Right renal pelvis (tissue), 4 donors: ENCODE results near the gene NAV3. TPM values are rescaled to one million over a fixed set of nuclear protein-coding genes. Genes with fewer than 3 reads are reported as not detected.

ENCODE experiments used
- DNase-seq, 4 donors: peaks; one replicate each; pipeline ENCODE4 v3.0.0-alpha.2; 2013; ENCODE audit warnings: low read depth in 4 of 4, low spot score in 3 of 4, missing footprints in 1 of 4
- polyA plus RNA-seq, 4 donors: library from polyadenylated mRNA; unstranded; fragments of 120-200 nt; gene quantifications; one replicate each; pipeline ENCODE4 v1.2.1, GENCODE V29; 2013; ENCODE audit not compliant: insufficient read length in 4 of 4

Gene NAV3
- polyA plus RNA-seq, 4 donors = 9.1 to 11.3 (median 10.3) TPM

DNA sequence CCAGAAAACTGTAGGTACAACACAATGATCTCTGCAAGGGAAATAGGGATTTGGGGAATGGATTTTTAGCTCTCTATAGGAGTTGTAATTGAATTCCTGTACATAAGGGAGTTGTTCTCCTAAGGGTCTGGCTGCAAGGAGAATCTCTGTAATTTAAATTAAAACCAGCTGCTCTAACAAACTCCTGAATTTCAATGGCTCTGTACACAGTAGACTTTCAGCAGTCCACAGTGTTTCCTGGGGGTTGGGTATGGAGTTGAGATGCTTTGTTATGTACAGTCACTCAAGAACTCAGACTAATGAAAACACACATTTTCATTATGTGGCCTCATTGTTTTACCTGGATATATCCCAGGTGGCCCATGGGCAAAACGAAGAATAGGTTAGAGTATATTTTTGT, 93.2 kb downstream of the NAV3 start:
- no peak for DNase-seq

DNA sequence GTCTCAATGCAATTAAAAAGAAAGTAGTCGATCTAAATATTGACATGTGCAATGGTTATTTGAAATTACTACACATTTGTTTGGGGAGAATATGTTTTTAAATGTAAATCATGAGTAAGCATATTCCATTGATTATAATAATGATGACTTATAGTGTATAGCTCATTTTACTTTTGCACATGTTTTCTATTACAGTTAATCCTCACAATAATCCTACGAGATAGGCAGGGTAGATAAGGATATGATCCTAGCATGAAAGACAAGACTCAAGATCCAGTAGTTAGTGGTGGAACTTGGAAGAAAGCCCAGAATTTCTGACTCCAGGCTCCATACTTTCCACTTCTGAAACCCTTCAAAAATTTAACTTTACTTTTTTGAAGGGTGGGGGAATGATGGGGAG, 94.0 kb downstream of the NAV3 start:
- DNase-seq = no peak

DNA sequence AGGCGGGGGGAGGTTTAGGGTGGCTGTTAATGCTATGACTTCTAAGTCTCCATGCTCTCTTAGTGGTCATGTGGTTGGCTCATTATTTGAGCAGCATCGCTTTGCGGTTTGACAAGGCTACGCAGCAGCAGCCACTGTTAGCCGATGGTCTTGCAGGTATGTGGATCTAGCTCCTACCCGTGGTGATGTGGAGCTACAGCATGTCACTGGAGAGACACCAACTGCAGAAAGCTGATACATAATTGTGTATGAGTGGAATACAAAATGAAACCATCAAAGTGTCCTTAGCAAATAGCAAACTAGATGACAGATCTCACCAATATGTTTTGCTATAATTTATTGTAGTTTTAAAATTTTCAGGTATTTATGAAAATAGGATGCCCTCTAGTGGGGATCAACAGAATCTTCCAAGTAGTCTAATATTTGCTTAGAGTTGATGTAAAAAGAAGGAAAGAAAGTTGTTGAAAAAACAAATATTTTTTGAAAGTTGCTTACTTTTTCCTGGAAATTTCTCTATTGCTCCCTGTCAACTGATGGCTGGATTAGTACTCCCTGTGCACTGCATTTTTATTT, 94.9 kb downstream of the NAV3 start:
- DNase-seq = peak; percentile 52 to 70 (median 62)

DNA sequence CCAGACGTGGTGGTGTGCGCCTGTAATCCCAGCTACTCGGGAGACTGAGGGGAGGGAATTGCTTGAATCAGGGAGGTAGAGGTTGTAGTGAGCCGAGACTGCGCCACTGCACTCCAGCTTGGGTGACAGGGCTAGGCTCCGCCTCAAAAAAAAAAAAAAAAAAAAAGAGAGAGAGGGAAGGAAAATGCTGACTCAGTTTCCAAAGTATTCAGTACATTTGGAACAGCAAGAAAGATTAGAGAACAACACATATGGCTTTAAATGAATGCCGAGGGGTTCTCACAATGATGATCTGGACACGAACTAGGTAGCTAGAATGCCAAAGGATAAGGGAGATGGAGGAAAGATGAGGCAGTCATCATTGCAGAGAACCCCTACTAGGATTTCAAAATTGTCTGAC, 97.4 kb downstream of the NAV3 start:
- DNase-seq = no peak

DNA sequence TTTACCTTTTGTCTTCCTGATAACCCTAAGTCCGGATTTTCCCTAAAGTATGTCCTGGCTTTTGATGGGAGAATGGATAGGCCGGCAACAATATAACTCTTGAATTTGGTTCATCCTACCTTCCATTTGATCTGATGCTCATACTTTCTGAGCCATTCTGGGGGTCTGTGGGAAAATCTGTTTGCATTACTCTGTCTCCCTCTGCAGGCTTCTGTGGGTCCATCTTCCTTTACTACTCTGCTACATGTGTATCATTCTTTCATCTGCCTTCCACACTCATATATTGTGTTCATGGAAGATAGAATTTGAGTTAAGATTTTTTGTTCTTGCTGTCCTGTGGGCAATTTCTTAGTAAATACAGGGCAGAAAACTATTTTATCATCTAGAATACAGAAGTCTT, 101.5 kb downstream of the NAV3 start:
- DNase-seq = no peak

DNA sequence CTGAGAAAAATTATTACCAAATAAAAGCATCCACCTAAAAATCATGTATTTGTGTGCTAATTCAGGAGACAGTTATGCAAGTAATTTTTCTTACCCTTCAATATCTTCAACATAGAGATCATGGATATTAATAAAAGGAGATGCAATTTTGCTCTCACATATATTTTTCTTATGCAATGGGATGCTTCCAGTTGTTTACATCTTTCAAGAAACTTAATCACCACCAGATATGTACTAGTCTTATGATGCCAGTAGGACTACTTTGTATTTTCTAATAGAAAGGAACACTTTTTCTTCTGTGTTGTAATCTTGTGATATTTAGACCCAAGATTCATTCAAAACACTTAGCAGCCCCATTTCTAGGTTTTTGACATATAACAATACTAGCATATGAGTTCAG, 107.6 kb downstream of the NAV3 start:
- no peak for DNase-seq

DNA sequence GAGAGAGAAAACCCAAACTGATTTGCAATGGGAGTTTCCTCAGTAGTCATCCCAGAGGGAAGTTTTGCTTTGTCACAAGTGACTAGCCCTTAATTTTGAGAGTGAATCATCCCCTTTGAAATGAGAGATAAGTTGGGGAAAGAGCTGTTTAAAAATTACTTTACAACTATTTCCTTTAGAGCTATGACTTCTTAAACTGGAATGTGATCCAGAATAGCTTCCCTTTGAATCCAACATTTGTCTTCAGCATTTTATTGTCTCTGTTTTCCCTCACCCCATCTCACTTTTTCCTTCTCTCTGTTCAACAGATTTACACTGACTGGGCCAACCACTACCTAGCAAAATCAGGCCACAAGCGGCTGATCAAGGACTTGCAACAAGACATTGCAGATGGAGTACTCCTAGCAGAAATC, 109.3 kb downstream of the NAV3 start:
- DNase-seq = no peak

DNA sequence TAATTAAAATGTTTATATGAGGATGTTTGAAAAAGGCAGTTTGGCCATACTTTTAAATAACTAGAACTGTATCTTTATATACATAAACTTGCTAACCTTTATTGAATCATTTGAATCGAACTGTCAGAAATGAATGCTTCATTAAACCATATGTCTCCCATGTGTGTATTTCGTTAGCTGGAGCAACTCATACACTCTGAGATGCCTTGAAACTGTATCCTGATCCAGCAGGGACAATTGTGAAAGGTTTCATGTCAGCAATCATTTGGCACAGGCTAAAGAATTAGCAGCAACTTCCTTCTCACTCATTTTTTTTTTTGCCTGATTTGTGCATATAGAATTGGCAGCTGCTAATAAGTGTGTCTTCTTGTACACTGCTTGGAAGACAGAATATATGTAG, 109.9 kb downstream of the NAV3 start:
- DNase-seq = no peak

DNA sequence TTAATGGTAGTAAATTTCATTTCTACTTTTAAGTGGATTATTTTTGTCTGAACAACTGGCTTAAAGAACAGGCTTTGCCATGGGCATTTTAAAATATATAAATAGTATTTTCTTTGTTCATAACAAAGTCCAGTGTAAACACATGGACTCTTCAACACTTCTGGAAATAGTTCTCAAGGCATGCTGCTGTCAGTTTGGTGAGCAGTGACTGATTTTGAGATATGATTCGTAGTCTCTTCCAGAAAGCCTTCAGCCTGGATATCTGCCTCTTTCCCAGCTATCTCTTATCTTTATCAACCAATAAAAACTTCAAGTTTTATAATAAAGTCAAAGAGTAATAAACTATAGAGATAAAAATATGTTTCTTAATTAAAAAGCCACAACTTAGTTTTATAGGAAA, 110.7 kb downstream of the NAV3 start:
- no peak for DNase-seq

DNA sequence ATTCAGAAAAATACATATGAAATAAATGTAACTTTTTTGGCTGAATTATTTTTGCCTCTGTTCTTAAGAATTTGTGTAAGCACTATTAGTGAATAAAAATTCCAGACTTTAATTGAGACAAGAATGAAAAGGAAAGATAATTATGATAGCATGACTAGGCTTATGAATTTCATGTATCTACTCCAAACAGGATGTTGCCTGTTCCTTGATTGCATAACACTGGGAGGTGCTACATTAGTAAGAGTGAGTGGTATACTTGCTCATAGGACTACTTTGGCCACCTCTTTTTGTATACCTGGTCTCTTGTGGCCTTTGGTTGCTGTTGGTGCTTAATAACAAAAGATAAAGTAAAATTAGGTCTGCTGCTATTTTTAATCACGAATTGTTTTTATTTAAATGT, 112.8 kb downstream of the NAV3 start:
- no peak for DNase-seq

DNA sequence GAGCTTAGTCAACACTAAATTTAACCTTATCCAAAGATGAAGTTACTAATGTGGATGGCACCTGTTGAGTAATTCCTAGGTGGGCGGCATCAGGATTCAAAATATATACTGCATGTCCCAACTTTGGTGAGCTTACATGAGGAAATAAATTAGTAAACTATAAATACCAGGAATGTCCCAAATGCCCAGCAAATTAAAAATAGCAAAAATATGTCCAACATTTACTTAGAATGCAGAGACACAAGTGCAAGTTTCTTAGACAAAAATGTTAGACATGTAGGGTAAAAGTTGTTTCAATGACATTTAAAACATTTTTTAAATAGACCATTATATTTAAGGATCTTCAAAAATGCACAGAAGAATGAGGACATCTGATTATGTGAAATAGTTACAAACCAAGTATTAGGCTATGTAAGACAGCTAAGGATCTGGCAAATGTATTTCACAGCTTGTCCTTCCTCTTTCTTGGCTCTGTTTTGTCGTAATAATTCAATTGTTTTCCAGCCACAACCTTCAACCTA, 115.9 kb downstream of the NAV3 start:
- no peak for DNase-seq

DNA sequence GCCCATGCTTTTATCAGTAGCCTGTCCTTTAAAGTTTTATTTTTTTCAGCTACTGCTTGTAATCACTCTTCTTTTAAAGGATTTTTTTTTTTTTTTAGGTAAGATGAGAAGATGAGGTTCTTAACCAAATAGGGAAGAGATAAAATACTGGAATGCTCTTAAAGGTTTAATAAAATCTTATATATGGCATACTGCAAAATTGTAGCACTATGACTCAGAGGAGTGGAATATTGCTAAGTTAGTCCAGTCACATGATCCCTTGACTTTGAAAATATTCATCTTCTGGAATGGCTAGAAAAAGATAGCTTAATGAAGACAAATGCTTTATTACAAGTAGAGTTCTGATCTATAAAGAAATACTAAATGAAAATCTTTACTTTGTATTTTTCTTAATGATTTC, 116.6 kb downstream of the NAV3 start:
- DNase-seq = no peak

DNA sequence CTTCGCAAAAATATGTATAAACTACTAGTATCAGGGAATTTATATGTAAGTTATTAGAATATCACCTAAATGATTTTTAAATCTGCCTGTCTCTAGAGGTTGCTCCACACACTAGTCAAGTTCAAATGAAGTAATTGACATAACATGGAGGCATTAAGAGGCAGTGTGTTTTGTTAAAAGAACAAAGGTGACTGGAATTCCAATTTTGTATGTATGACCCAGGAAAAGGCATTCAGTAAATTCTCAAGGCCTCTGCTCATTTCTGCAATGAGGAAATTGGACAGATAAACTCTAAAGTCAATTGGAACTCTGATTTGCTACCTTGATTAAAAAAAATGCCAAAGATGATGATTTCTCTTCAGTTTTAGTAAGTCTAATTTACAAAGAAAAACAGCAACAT, 117.1 kb downstream of the NAV3 start:
- no peak for DNase-seq

DNA sequence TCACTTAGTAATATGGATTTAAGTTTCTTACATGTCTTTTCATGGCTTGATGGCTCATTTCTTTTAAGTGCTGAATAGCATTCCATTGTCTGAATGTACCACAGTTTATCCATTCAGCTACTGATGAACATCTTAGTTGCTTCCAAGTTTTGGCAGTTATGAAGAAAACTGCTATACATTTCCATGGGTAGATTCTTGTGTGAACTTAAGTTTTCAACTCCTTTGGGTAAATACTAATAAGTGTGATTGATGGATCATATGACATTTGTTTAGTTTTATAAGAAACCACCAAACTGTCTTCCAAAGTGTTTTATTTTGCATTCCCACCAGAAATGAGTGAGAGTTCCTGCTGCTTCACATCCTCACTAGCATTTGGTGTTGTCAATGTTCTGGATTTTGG, 119.2 kb downstream of the NAV3 start:
- DNase-seq = no peak

DNA sequence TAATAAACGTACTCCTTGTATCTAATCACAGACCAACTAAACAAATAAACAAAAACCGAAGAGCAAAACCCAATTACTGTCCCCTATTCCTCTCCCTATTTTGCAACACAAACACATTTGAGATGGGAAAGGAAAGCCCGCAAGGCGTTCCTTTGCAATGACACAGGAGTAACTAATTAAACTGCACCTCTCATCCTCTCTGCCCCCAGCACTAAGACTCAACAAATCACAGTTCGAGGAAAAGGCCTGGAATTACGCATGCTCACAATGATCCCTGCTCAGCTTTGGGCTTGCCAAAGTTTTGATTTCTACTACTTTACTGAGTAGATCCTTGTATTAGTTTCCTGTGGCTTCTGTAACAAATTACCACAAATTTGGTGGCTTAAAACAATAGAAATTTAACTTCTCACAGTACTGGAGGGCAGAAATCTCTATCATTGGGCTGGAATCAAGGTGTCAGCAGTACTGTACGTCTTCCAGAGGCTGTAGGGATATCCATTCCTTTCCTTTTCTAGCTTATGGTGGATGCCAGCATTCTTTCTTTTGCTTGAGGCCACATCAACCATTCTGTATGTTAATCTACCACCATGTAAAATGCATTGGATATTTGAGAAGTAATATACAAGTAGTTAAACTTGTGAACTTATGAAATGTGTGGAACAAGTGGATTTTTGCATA, 123.0 kb downstream of the NAV3 start:
- no peak for DNase-seq

DNA sequence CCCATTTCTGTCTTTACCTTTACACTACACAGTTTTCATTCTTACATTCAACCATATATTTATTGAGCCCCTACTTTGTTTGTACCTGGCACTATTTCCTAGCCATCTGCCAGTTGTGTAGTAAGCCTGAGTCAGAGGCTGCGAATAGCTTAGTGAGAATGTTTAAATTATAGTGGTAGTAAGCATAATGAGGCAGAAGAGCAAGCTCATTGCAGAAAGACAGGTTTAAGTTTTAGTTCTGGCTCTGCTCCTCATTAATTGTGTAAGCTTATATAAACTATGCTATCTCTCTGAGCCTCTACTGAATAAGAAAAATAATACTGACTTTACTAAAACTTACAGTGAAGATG, 123.5 kb downstream of the NAV3 start:
- no peak for DNase-seq

DNA sequence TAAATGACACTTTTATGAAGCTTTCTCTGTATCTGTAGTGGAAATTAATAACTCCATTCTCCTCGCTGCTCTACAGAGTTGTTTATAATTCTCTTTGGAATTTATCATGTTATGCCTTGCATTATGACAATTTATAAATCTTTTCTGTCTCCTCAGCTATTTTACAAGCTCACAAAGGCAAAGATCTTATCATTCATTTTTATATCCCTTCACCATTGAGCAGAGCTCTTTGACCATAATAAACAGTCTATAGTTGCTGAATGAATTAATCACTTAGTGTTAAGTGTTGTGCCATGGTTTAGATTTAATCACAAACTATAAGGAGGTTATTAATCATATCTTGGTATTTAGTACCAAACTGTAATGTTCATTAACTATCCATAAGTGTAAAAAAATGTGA, 126.4 kb downstream of the NAV3 start:
- DNase-seq = no peak

DNA sequence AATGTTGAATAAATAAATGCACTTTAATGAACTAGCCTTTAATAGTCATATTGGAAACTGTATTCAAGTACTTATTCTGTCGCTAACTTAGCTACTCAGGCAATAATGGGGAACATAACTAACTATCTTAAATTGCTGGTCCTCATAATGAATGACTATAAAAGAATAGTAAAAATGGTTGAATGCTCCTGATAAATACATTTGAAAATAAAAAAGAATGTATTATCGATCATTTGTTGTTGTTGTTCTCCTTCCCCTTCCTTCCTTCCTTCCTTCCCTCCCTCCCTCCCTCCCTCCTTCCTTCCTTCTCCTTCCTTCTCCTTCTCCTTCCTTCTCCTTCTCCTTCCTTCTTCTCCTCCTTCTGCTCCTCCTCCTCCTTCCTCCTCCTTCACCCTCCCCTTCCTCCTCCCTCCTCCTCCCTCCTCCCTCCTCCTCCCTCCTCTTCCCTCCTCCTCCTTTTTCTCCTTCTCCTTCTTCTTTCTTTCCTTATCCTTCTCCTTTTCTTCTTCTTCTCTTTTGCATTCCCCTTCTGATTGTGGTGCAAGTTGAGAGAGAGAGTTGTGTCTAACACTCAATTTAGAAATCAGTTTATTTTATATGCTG, 133.0 kb downstream of the NAV3 start:
- DNase-seq = no peak

DNA sequence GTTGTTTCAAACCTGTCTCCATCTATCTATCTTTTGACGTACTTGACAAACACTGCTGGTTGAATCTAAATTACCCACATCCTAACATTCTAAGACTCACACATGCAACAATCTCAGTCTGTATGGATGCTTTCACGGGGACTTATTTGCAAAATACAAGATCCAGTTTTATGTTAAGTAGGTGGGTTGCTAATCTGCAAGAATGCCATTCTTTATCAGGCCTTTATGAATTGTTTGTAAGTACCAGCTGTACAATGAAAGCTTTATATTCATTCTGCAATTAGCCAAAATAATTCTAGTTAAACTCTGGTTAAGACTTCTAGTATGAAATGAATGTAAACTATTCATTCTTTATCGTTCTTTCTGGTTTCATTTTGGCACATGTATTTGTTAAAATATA, 135.1 kb downstream of the NAV3 start:
- no peak for DNase-seq

DNA sequence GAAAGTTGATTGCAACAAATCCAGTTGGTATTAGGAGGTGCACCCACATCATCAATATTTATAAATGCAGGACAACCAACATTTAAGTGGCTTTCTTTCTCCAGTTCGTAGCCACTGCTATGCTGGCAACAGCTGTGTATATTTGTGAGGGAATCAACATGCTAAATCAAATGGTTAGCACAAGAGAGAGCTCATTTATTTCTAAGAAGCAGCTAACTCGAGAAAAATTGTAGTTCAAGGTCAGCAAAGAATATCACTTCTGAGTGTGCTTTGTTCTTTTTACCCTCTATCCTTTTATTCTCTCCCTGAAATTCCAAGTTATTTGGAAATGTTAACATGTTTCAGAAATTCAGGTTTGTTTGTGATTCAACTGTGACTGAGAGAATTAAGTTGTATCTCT, 137.3 kb downstream of the NAV3 start:
- no peak for DNase-seq

DNA sequence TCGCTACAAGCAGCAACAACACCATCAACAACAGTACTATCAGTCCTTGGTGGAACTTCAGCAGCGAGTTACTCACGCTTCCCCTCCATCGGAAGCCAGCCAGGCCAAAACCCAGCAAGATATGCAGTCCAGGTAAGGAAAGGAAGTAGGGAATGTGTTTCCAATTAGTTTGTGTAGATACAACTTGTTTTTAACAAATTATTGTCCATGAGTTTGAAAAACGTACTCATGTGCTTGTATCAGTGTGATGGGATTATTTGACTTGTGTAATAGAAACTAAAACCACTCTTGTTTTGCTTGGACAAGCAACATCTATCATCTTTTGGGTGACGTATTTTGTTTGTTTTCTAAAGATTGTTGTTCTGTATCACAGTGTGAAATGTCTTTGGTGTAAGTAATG, 137.9 kb downstream of the NAV3 start:
- no peak for DNase-seq

DNA sequence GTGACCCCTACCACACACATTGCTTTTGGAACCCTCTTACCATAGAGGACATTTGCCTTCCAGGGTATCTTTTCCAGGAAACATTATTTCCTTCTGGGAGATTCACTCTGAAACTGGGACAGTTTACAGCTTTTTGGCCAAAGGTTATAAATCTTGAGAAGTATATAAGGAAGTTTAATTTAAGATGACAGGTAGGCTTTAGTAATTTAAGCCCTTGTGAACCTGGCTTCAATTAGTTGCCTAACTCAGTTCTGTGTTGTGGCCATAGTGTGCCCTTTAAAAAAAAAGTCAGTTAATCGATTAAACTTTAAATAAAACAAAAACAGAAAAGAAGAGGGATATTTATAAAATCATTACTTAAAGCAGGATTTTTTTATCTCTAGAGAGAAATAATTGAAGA, 142.9 kb downstream of the NAV3 start:
- DNase-seq = no peak
